Uterus (tissue), 2 donors: ENCODE results near the gene NTRK3.

Experiments used
- POLR2A ChIP-seq, 2 donors: fragments of 450-650 bp; IDR thresholded peaks; one replicate each; pipeline ENCODE4 v1.6.1; 2016; ENCODE audit warnings: antibody characterized with exemption in 2 of 2, mild to moderate bottlenecking in 1 of 2, moderate library complexity in 1 of 2
- TF ChIP-seq, protein P1 (sequence below), 4 experiments: fragments of 200-600 bp in 2 of 4; fragments of 450-650 bp in 2 of 4; sonication (generic) in 2 of 4; IDR thresholded peaks; one replicate each; pipeline ENCODE4 v1.5.1; 2016 to 2019; ENCODE audit warnings: antibody characterized with exemption in 4 of 4, mild to moderate bottlenecking in 2 of 4, moderate library complexity in 1 of 4

DNA sequence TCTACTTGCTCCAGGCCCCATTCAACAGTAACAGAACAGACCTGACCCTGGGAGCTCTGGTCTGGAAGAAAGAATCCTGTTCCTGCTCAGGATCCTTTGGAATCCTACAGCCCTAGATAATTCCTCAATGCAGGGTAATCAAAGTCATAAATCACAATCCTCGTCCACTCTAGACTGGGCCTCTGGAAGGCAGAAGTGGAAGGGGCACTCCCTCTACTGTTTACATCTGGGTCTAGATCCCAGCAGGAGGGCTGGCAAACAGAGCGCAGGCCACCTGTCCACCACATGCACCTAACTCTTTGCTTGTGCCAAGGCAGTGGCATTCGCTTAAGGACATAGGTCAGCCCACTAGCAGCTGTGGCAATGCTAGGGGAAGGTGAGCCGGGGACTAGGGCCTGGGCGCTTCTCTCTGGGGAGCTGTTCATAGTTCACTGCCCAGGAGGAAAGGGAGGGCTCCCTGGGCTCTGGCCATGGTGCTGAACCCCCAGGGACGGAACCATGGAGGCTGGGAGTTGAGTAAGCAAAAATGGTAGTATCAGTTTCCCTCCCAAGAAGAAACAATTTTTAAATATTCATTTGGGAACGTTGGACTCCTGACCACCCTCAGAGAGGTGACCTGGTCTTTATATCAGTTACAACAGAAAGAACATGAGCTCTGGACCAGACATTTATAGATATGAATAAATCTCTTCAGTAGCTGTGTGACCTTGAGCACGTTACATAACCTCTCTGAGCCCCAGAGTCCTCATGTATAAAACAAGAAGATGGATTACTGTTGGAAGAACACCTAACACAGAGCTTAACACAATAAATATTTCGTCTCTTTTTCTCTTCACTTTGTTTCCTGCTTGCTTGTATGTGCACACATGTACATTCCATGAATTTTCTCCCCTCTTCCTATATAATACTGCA lies 90.2 kb downstream of the NTRK3 start:
- no peak for TF ChIP-seq POLR2A (IDR thresholded peaks at IDR 0.05)
- TF ChIP-seq, protein P1, sequence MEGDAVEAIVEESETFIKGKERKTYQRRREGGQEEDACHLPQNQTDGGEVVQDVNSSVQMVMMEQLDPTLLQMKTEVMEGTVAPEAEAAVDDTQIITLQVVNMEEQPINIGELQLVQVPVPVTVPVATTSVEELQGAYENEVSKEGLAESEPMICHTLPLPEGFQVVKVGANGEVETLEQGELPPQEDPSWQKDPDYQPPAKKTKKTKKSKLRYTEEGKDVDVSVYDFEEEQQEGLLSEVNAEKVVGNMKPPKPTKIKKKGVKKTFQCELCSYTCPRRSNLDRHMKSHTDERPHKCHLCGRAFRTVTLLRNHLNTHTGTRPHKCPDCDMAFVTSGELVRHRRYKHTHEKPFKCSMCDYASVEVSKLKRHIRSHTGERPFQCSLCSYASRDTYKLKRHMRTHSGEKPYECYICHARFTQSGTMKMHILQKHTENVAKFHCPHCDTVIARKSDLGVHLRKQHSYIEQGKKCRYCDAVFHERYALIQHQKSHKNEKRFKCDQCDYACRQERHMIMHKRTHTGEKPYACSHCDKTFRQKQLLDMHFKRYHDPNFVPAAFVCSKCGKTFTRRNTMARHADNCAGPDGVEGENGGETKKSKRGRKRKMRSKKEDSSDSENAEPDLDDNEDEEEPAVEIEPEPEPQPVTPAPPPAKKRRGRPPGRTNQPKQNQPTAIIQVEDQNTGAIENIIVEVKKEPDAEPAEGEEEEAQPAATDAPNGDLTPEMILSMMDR (IDR thresholded peaks at IDR 0.05) = no peak
